IPS-15b (cell line): ENCODE results near the gene KIF4B.
"Not testable (repeated sequence)": the region's sequence is repeated elsewhere in the genome, so short reads cannot be mapped to it uniquely, and the experiment has no call there.

ENCODE experiments used
- H3K27me3 ChIP-seq: one replicate; pipeline ENCODE4 v1.6.1; 2013; ENCODE audit warnings: low read length; ENCODE audit not compliant: control insufficient read depth, insufficient read depth
- H3K36me3 ChIP-seq: one replicate; pipeline ENCODE4 v1.6.1; 2013; ENCODE audit warnings: low read length; ENCODE audit not compliant: control insufficient read depth, insufficient read depth
- H3K4me1 ChIP-seq: one replicate; pipeline ENCODE4 v1.6.1; 2013; ENCODE audit warnings: mild to moderate bottlenecking, low read length; ENCODE audit not compliant: control insufficient read depth, insufficient read depth
- H3K4me3 ChIP-seq: one replicate; pipeline ENCODE4 v1.5.1; 2013; ENCODE audit warnings: low read depth, low read length
- H3K9ac ChIP-seq: one replicate; pipeline ENCODE4 v1.6.1; 2013; ENCODE audit warnings: low read depth, mild to moderate bottlenecking, low read length
- H3K9me3 ChIP-seq: one replicate; pipeline ENCODE4 v1.6.1; 2013; ENCODE audit warnings: mild to moderate bottlenecking, low read length; ENCODE audit not compliant: control insufficient read depth, insufficient read depth

The KIF4B gene

GRCh38 chr5:155013526-155013925, at the start of gene KIF4B:
KIF4B (plus strand) TSS chr5:155013755; CDS start chr5:155013860, 105 bp downstream.
- Histone ChIP-seq H3K4me3 (no peak within 1 kb of the TSS), H3K4me1 (no peaks in the 10 kb centered on the region), H3K36me3 (no peaks in the 10 kb centered on the region), H3K27me3 (no peaks in the 10 kb centered on the region), H3K9ac (no peak within 1 kb of the TSS), H3K9me3 (no peaks in the 10 kb centered on the region)

- H3K36me3 ChIP-seq = no peaks in the 10 kb centered on the region
These were observed 47.3 kb upstream of the KIF4B start for GRCh38 chr5:154966081-154966841.

GRCh38 chr5:154966874-154967273, 46.7 kb upstream of the KIF4B start:
- no peak overlapping the region for H3K4me3 ChIP-seq
- no peaks in the 10 kb centered on the region for H3K36me3 ChIP-seq
- no peaks in the 10 kb centered on the region for H3K9me3 ChIP-seq
- H3K4me1 ChIP-seq = no peaks in the 10 kb centered on the region
- no peaks in the 10 kb centered on the region for H3K27me3 ChIP-seq
- H3K9ac ChIP-seq = no peak overlapping the region

More at GRCh38 chr5:154966081-154966841, 47.3 kb upstream of the KIF4B start:
- H3K9ac ChIP-seq = no peak overlapping the region
- H3K4me1 ChIP-seq = no peaks in the 10 kb centered on the region
- no peaks in the 10 kb centered on the region for H3K9me3 ChIP-seq
- no peak overlapping the region for H3K4me3 ChIP-seq
- no peaks in the 10 kb centered on the region for H3K27me3 ChIP-seq

- no peak overlapping the region for H3K4me3 ChIP-seq
- no peaks in the 10 kb centered on the region for H3K9me3 ChIP-seq
- H3K9ac ChIP-seq = no peak overlapping the region
- no peaks in the 10 kb centered on the region for H3K36me3 ChIP-seq
- no peaks in the 10 kb centered on the region for H3K27me3 ChIP-seq
- H3K4me1 ChIP-seq = no peaks in the 10 kb centered on the region
These were observed 46.0 kb upstream of the KIF4B start for GRCh38 chr5:154967421-154968024.

GRCh38 chr5:154968953-154969352, 44.6 kb upstream of the KIF4B start:
- Histone ChIP-seq H3K36me3 (no peaks in the 10 kb centered on the region), H3K4me1 (no peaks in the 10 kb centered on the region), H3K9ac (no peak overlapping the region), H3K27me3 (no peaks in the 10 kb centered on the region), H3K4me3 (no peak overlapping the region), H3K9me3 (no peaks in the 10 kb centered on the region)

GRCh38 chr5:154970759-154971158, 42.8 kb upstream of the KIF4B start:
- Histone ChIP-seq H3K27me3 (no peaks in the 10 kb centered on the region), H3K36me3 (no peaks in the 10 kb centered on the region), H3K4me1 (no peaks in the 10 kb centered on the region), H3K4me3 (no peak overlapping the region), H3K9me3 (no peaks in the 10 kb centered on the region), H3K9ac (no peak overlapping the region)

GRCh38 chr5:154971501-154971900, 42.1 kb upstream of the KIF4B start:
- no peaks in the 10 kb centered on the region for H3K9me3 ChIP-seq
- no peak overlapping the region for H3K4me3 ChIP-seq
- no peak overlapping the region for H3K9ac ChIP-seq
- no peaks in the 10 kb centered on the region for H3K27me3 ChIP-seq
- no peaks in the 10 kb centered on the region for H3K36me3 ChIP-seq
- H3K4me1 ChIP-seq = no peaks in the 10 kb centered on the region

- Histone ChIP-seq H3K4me1 (no peaks in the 10 kb centered on the region), H3K36me3 (no peaks in the 10 kb centered on the region), H3K27me3 (no peaks in the 10 kb centered on the region), H3K9ac (no peak overlapping the region), H3K9me3 (no peaks in the 10 kb centered on the region), H3K4me3 (no peak overlapping the region)
These were observed 41.0 kb upstream of the KIF4B start for GRCh38 chr5:154972476-154973080.

- H3K9ac ChIP-seq, H3K36me3 ChIP-seq, H3K4me1 ChIP-seq, H3K4me3 ChIP-seq, H3K9me3 ChIP-seq, H3K27me3 ChIP-seq: not testable (repeated sequence)
These were observed 37.5 kb upstream of the KIF4B start for GRCh38 chr5:154976082-154976481.

GRCh38 chr5:154977409-154977808, 36.1 kb upstream of the KIF4B start:
- H3K27me3 ChIP-seq = no peaks in the 10 kb centered on the region
- H3K4me1 ChIP-seq = no peaks in the 10 kb centered on the region
- H3K36me3 ChIP-seq = no peaks in the 10 kb centered on the region
- H3K9me3 ChIP-seq = no peaks in the 10 kb centered on the region
- H3K9ac ChIP-seq = no peak overlapping the region
- no peak overlapping the region for H3K4me3 ChIP-seq

- not testable (repeated sequence) for H3K9me3 ChIP-seq, H3K9ac ChIP-seq, H3K4me3 ChIP-seq, H3K27me3 ChIP-seq, H3K36me3 ChIP-seq, H3K4me1 ChIP-seq
These were observed 35.3 kb upstream of the KIF4B start for GRCh38 chr5:154978294-154978693.

- Histone ChIP-seq H3K4me3 (no peak overlapping the region), H3K27me3 (no peaks in the 10 kb centered on the region), H3K4me1 (no peaks in the 10 kb centered on the region), H3K9ac (no peak overlapping the region), H3K9me3 (no peaks in the 10 kb centered on the region), H3K36me3 (no peaks in the 10 kb centered on the region)
These were observed 28.5 kb upstream of the KIF4B start for GRCh38 chr5:154984946-154985516.
